Subcutaneous abdominal adipose tissue (tissue), 5 donors: ENCODE results near the gene TTC28.
"Not testable (repeated sequence)": the region's sequence is repeated elsewhere in the genome, so short reads cannot be mapped to it uniquely, and the experiment has no call there.

Source experiments
- H3K27ac ChIP-seq: one replicate; pipeline ENCODE4 v1.7.0; 2013; ENCODE audit warnings: low read depth, mild to moderate bottlenecking, inconsistent platforms, low read length, moderate library complexity
- H3K27me3 ChIP-seq, 5 donors: one replicate each; pipeline ENCODE4 v1.7.0; 2013; ENCODE audit warnings: low read length in 5 of 5, inconsistent platforms in 1 of 5; ENCODE audit not compliant: control insufficient read depth in 5 of 5, insufficient read depth in 4 of 5
- H3K36me3 ChIP-seq, 5 donors: one replicate each; pipeline ENCODE4 v1.7.0; 2013; ENCODE audit warnings: low read length in 5 of 5; ENCODE audit not compliant: control insufficient read depth in 5 of 5, insufficient read depth in 5 of 5
- H3K4me1 ChIP-seq, 5 donors: one replicate each; pipeline ENCODE4 v1.7.0; 2013; ENCODE audit warnings: low read length in 5 of 5, mild to moderate bottlenecking in 3 of 5, moderate library complexity in 1 of 5; ENCODE audit not compliant: control insufficient read depth in 5 of 5, insufficient read depth in 5 of 5
- H3K4me3 ChIP-seq, 5 donors: one replicate each; pipeline ENCODE4 v1.7.0; 2013; ENCODE audit warnings: low read length in 5 of 5, low read depth in 1 of 5
- H3K9ac ChIP-seq, 5 donors: one replicate each; pipeline ENCODE4 v1.7.0; 2013; ENCODE audit warnings: low read length in 5 of 5, mild to moderate bottlenecking in 4 of 5, moderate library complexity in 3 of 5
- H3K9me3 ChIP-seq, 5 donors: one replicate each; pipeline ENCODE4 v1.7.0; 2013; ENCODE audit warnings: low read length in 5 of 5; ENCODE audit not compliant: control insufficient read depth in 5 of 5
- donor health status: healthy.
- donor health status: healthy.
- donor health status: healthy.
- donor health status: healthy.
- donor health status: healthy.

Gene TTC28

DNA sequence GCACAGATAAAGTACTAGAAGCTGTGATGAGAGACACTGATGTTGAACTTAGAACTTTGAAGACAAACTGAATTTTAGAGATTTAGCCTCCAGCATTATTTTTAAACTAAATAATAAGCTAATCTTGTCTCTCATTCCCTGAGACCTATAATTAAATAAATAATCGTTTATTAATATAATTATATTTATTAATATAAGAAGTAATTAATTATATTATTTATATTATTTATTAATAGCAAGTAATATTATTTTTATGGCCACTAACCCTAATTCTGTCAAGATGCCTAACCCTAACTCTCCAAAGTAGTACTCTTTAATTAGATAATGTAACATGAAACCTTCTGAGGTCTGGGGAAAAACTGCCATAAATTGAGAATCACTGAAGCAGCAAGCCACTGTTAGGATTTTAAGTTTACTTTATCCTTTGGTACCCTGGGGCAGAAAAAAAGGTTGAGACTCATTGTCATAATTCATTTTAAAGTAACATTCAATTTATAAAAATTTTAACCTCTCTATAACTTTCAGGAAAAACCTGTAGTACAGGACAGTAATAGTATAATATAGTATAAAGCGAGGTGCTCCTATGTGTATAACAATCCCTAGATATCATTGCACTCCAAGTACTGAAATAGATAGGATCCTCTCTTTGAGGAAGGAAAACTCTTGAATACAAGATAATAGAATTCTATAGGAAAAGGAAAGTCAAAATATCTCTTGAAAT, 85.4 kb downstream of the TTC28 start:
- Histone ChIP-seq H3K27ac (no peak overlapping the region), H3K9me3 (no peaks in the 10 kb centered on the region), H3K4me3 (no peak overlapping the region), H3K4me1 (peaks cover 0 to 3% (median 0%) of the 10 kb centered on the region in 5 donors), H3K9ac (no peak overlapping the region), H3K36me3 (no peaks in the 10 kb centered on the region), H3K27me3 (no peaks in the 10 kb centered on the region)

- no peak overlapping the region for H3K4me3 ChIP-seq
- no peaks in the 10 kb centered on the region for H3K36me3 ChIP-seq
- H3K4me1 ChIP-seq, result peaks cover 0 to 3% (median 0%) of the 10 kb centered on the region in 5 donors
- H3K9ac ChIP-seq, result no peak overlapping the region
- no peaks in the 10 kb centered on the region for H3K9me3 ChIP-seq
- H3K27ac ChIP-seq, result no peak overlapping the region
- no peaks in the 10 kb centered on the region for H3K27me3 ChIP-seq
These were observed 86.3 kb downstream of the TTC28 start for GRCh38 chr22:28593299-28593698.

- Histone ChIP-seq H3K4me1 (peaks cover 0 to under 1% (median 0%) of the 10 kb centered on the region in 5 donors), H3K27me3 (no peaks in the 10 kb centered on the region), H3K4me3 (no peak overlapping the region), H3K9ac (no peak overlapping the region), H3K27ac (no peak overlapping the region), H3K36me3 (no peaks in the 10 kb centered on the region), H3K9me3 (no peaks in the 10 kb centered on the region)
These were observed 90.4 kb downstream of the TTC28 start for GRCh38 chr22:28589102-28589750.

DNA sequence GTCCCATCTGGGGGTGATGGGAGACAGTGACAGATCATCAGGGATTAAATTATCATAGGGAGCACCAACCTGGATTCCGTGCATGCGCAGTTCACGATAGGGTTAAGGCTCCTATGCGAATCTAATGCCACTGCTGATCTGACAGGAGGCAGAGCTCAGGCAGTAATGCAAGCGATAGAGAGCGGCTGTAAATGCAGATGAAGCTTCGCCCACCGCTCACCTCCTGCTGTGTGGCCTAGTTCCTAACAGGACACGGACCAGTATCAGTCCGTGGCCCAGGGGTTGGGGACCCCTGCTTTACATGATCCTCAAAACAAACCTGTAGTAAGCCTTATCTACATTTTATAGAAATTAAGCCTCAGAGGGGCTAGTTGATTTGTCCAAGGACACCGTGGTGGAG, 94.3 kb downstream of the TTC28 start:
- no peaks in the 10 kb centered on the region for H3K9me3 ChIP-seq
- H3K4me3 ChIP-seq, result no peak overlapping the region
- no peak overlapping the region for H3K27ac ChIP-seq
- H3K4me1 ChIP-seq, result peaks cover 0 to 7% (median 3%) of the 10 kb centered on the region in 5 donors
- H3K9ac ChIP-seq, result no peak overlapping the region
- H3K27me3 ChIP-seq, result no peaks in the 10 kb centered on the region
- no peaks in the 10 kb centered on the region for H3K36me3 ChIP-seq

DNA sequence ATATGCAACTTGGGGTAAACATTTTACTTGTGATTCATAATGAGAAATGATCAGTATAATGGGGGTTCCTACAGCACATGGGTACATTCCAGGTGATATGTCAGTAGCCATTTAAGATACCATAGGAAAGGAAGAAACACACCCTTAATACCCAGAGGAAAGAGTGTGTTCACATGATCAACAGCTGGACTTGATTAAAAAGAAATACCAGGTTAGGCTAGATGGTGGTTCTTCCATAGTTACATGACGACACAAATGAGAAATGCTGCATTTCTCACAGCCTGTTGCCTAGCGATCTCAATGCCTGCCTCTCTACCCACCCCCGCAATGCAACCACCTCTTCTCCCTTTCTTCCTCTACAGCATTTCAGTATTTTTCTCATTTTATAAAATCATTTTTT, 96.8 kb downstream of the TTC28 start:
- Histone ChIP-seq H3K36me3 (no peaks in the 10 kb centered on the region), H3K9me3 (no peaks in the 10 kb centered on the region), H3K27me3 (no peaks in the 10 kb centered on the region), H3K4me1 (peaks cover 0 to 7% (median 3%) of the 10 kb centered on the region in 5 donors), H3K9ac (no peak overlapping the region), H3K27ac (no peak overlapping the region), H3K4me3 (peak overlapping the region in 3 of 5 donors; percentile 39 to 43 (median 42))

- Histone ChIP-seq H3K27ac (no peak overlapping the region), H3K27me3 (no peaks in the 10 kb centered on the region), H3K4me3 (no peak overlapping the region), H3K9me3 (no peaks in the 10 kb centered on the region), H3K9ac (no peak overlapping the region), H3K36me3 (no peaks in the 10 kb centered on the region), H3K4me1 (peaks cover 0 to 7% (median 3%) of the 10 kb centered on the region in 5 donors)
These were observed 98.6 kb downstream of the TTC28 start for GRCh38 chr22:28581016-28581415.

DNA sequence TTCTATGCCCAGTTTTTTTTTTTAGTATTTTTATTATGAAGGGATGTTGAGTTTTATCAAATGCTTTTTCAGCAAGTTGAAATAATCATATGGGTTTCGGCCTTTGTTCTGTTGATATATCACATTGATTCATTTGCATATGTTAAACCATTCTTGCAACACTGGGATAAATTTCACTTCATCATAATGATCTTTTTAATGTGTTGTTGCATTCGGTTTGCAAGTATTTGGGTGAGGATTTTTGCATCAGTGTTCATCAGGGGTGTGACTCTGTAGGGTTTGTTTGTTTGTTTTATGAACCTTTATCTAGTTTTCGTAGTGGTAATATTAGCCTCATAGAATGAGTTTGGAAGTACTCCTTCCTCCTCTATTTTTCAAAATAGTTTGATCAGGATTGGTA, 103.5 kb downstream of the TTC28 start:
- Histone ChIP-seq H3K9ac (no peak overlapping the region), H3K9me3 (no peaks in the 10 kb centered on the region), H3K4me1 (no peaks in the 10 kb centered on the region), H3K4me3 (no peak overlapping the region), H3K27me3 (no peaks in the 10 kb centered on the region), H3K27ac (no peak overlapping the region), H3K36me3 (no peaks in the 10 kb centered on the region)

DNA sequence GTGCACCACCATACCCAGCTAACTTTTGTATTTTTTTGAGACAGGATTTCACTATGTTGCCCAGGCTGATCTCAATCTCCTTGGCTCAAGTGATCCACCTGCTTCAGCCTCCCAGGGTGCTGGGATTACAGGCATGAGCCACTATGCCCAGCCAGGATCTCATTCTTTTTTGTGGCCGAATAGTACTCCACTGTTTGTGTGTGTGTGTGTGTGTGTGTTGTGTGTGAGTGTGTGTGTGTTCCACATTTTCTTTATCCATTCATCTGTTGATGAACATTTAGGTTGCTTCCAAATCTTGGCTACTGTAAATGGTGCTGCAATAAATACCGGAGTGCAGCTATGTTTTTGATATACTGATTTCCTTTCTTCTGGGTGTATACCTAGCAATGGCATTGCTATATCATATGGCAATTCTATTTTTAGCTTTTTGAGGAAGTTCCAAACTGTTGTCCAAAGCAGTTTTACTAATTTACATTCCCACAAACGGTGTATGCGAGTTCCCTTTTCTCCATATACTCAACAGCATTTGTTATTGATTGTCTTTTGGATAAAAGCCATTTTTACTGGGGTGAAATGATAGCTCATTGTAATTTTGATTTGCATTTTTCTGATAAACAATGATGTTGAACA, 105.4 kb downstream of the TTC28 start:
- Histone ChIP-seq H3K27me3 (no peaks in the 10 kb centered on the region), H3K4me1 (no peaks in the 10 kb centered on the region), H3K4me3 (no peak overlapping the region), H3K9me3 (no peaks in the 10 kb centered on the region), H3K27ac (no peak overlapping the region), H3K9ac (no peak overlapping the region), H3K36me3 (no peaks in the 10 kb centered on the region)

GRCh38 chr22:28570696-28571373, 108.8 kb downstream of the TTC28 start:
- Histone ChIP-seq H3K36me3 (no peaks in the 10 kb centered on the region), H3K4me3 (no peak overlapping the region), H3K27ac (no peak overlapping the region), H3K27me3 (no peaks in the 10 kb centered on the region), H3K4me1 (no peaks in the 10 kb centered on the region), H3K9ac (no peak overlapping the region), H3K9me3 (no peaks in the 10 kb centered on the region)

DNA sequence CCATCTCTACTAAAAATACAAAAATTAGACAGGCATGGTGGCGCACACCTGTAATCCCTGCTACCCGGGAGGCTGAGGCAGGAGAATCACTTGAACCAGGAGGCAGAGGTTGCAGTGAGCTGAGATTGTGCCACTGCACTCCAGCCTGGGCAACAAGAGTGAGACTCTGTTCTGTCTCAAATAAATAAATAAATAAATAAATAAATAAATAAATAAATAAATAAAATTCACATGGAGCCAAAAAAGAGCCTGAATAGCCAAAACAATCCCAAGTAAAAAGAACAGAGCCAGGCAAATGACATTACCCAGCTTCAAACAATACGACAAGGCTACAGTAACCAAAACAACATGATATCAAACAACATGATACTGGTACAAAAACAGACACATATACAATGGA, 110.7 kb downstream of the TTC28 start:
- not testable (repeated sequence) for H3K36me3 ChIP-seq, H3K27me3 ChIP-seq, H3K27ac ChIP-seq, H3K4me1 ChIP-seq, H3K9me3 ChIP-seq, H3K9ac ChIP-seq, H3K4me3 ChIP-seq
